D721Med (cell line): ENCODE measurements around the gene INPP5A.

Experiments
- DNase-seq: peaks from one replicate; pipeline ENCODE4 v3.0.0; 2011; ENCODE audit warnings: low spot score; ENCODE audit not compliant: insufficient read length
- FAIRE-seq: peaks from 2 replicates; lab custom pipeline; 2011; peaks lifted over from hg19 to GRCh38; lab: Jason Lieb, UNC
- CTCF ChIP-seq: IDR thresholded peaks from 2 replicates; pipeline ENCODE4 v1.5.1; 2012; ENCODE audit warnings: mild to moderate bottlenecking, control low read depth; ENCODE audit not compliant: insufficient read depth; ENCODE audit errors: missing control alignments

Gene INPP5A

GRCh38 chr10:132655735-132656134, 118.1 kb downstream of the INPP5A start:
- no peak for DNase-seq

GRCh38 chr10:132656283-132657126, 118.9 kb downstream of the INPP5A start:
- FAIRE-seq = no peak
- DNase-seq = no peak
- no peak for TF ChIP-seq CTCF

More at GRCh38 chr10:132655735-132656134, 118.1 kb downstream of the INPP5A start:
- FAIRE-seq = no peak
- TF ChIP-seq CTCF = no peak

- no peak for TF ChIP-seq CTCF
- FAIRE-seq (no peak), DNase-seq (no peak)
Measured at GRCh38 chr10:132657127-132657706, 119.6 kb downstream of the INPP5A start.

GRCh38 chr10:132657748-132658147, 120.2 kb downstream of the INPP5A start:
- DNase-seq (no peak), FAIRE-seq (no peak)
- no peak for TF ChIP-seq CTCF

- DNase-seq (no peak), FAIRE-seq (no peak)
- no peak for TF ChIP-seq CTCF
Measured at GRCh38 chr10:132658546-132659205, 121.1 kb downstream of the INPP5A start.

GRCh38 chr10:132659206-132660091, 121.9 kb downstream of the INPP5A start:
- DNase-seq = no peak
- no peak for FAIRE-seq
- TF ChIP-seq CTCF = no peak
